Measurements from ENCODE around the gene RNF14.

DNA sequence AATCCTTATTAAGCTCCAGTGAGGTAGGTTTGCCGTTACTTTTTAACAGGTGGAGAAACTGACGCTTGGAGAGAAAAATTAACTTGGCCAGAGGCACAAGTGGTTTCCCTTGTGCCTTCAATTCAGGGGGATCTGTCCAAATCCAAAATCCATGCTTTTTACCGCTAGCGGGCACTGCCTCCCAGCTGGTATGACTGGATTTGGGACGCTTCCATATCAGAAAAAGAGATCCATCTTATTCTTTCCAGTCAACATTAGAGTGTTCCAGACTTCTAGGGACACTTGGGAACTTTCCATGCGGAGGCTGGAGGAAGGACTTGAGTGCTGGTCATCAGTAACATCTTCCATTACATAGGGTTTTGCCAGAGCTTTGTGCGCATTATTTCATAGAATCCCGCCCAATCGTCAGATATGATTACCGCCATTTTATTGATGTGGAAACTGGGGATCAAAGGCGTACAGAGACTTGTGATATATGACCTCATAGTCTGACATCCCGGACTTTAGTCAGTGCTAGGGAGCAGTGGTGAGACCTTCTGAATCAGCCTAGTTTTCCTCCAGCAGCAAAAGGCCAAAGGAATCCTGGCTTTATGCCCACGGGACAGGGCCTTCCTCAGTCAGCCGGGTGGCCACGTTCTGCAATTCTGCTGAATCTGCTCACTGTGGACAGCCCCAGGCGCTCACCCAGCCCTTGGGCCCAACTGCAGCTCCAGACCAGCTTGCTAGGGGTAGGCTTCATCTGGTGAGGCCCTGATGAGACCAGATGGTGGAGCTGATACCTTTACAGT is 45.0 kb downstream of the RNF14 start:
- TF ChIP-seq, protein P1, sequence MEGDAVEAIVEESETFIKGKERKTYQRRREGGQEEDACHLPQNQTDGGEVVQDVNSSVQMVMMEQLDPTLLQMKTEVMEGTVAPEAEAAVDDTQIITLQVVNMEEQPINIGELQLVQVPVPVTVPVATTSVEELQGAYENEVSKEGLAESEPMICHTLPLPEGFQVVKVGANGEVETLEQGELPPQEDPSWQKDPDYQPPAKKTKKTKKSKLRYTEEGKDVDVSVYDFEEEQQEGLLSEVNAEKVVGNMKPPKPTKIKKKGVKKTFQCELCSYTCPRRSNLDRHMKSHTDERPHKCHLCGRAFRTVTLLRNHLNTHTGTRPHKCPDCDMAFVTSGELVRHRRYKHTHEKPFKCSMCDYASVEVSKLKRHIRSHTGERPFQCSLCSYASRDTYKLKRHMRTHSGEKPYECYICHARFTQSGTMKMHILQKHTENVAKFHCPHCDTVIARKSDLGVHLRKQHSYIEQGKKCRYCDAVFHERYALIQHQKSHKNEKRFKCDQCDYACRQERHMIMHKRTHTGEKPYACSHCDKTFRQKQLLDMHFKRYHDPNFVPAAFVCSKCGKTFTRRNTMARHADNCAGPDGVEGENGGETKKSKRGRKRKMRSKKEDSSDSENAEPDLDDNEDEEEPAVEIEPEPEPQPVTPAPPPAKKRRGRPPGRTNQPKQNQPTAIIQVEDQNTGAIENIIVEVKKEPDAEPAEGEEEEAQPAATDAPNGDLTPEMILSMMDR (conservative IDR thresholded peaks at IDR 0.05; ENCODE audit: low read length) = no peak
- TF ChIP-seq EZH2phosphoT487 (IDR thresholded peaks at IDR 0.05; ENCODE audit: borderline replicate concordance) = no peak
